Activated CD4-positive, alpha-beta T cell treated with anti-CD3 and anti-CD28 coated beads, Interleukin-2, amount 50 U/mL, for 1 hour (primary cell): ENCODE measurements around the gene ANKRD62.
"Not testable (repeated sequence)": the region's sequence is repeated elsewhere in the genome, so short reads cannot be mapped to it uniquely, and the experiment has no call there.

Experiments used
- DNase-seq: peaks from one replicate; pipeline ENCODE4 v3.0.0-alpha.2; 2020

ANKRD62 gene

GRCh38 chr18:12066910-12067511 lies 26.6 kb upstream of the ANKRD62 start:
- DNase-seq: no peak

GRCh38 chr18:12067671-12068070 lies 26.0 kb upstream of the ANKRD62 start:
- no peak for DNase-seq

GRCh38 chr18:12068316-12068949 lies 25.2 kb upstream of the ANKRD62 start:
- DNase-seq: not testable (repeated sequence)

- no peak for DNase-seq
These were observed 24.7 kb upstream of the ANKRD62 start for GRCh38 chr18:12068950-12069320.

- DNase-seq: not testable (repeated sequence)
These were observed 22.6 kb upstream of the ANKRD62 start for GRCh38 chr18:12071066-12071465.

- no peak for DNase-seq
These were observed 20.6 kb upstream of the ANKRD62 start for GRCh38 chr18:12072996-12073395.

- DNase-seq: no peak
These were observed 18.9 kb upstream of the ANKRD62 start for GRCh38 chr18:12074736-12075135.

- DNase-seq: no peak
These were observed 17.1 kb upstream of the ANKRD62 start for GRCh38 chr18:12076424-12077140.

- not testable (repeated sequence) for DNase-seq
These were observed 15.6 kb upstream of the ANKRD62 start for GRCh38 chr18:12077994-12078393.

GRCh38 chr18:12079491-12080237 lies 14.0 kb upstream of the ANKRD62 start:
- no peak for DNase-seq

- DNase-seq: no peak
These were observed 8.5 kb upstream of the ANKRD62 start for GRCh38 chr18:12085136-12085535.

- no peak for DNase-seq
These were observed 7.9 kb upstream of the ANKRD62 start for GRCh38 chr18:12085786-12086185.

- no peak for DNase-seq
These were observed 7.4 kb upstream of the ANKRD62 start for GRCh38 chr18:12086249-12086648.

- DNase-seq: no peak
These were observed 6.8 kb upstream of the ANKRD62 start for GRCh38 chr18:12086677-12087470.

- no peak for DNase-seq
These were observed 6.1 kb upstream of the ANKRD62 start for GRCh38 chr18:12087471-12088025.

GRCh38 chr18:12088096-12088495 lies 5.5 kb upstream of the ANKRD62 start:
- no peak for DNase-seq

GRCh38 chr18:12088731-12089375 lies 4.8 kb upstream of the ANKRD62 start:
- no peak for DNase-seq

- DNase-seq: no peak
These were observed 2.0 kb upstream of the ANKRD62 start for GRCh38 chr18:12091538-12092141.

- DNase-seq: no peak
These were observed 1.0 kb upstream of the ANKRD62 start for GRCh38 chr18:12092398-12093229.

GRCh38 chr18:12098374-12098773 lies 4.7 kb downstream of the ANKRD62 start:
- no peak for DNase-seq
